ENCODE measurements around the gene FZD8.

DNA sequence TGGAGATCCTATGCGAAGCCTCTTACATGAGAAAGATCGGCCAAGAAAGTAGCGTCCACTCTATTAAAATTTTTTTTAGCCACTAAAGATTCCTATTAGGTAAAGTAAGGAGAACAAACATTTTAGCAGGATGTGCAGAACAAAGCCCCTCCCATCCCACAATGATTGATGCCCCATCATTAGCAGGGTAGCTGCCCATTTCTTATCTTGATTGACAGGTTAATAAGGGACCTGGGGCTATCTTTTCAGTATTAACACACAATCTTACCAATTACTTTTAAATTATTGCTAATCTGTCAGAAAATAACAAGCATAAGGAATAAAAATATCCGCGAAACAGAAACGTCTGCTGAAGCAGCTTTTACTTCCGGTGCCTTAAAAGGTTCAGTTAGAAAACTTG is 5.1 kb downstream of the FZD8 start:
- TF ChIP-seq CTCF (IDR thresholded peaks at IDR 0.05) (no peak), POLR2AphosphoS5 (IDR thresholded peaks at IDR 0.05) (no peak), POLR2A (IDR thresholded peaks at IDR 0.05) (no peak), EP300 (IDR thresholded peaks at IDR 0.05) (no peak)
